Dendritic cell treated with granulocyte-macrophage colony-stimulating factor and Interleukin-4, amounts not matched to agents 40 ng/mL and 50 ng/mL, for 4 days (primary cell): ENCODE measurements around the gene TRIM2.

Experiments
- H3K27ac Mint-ChIP-seq: one replicate; pipeline ENCODE4 v1.8.0; 2022; ENCODE audit warnings: mild to moderate bottlenecking, mixed read lengths
- H3K27me3 Mint-ChIP-seq: one replicate; pipeline ENCODE4 v1.8.0; 2022; ENCODE audit warnings: mild to moderate bottlenecking, mixed read lengths
- H3K36me3 Mint-ChIP-seq: one replicate; pipeline ENCODE4 v1.8.0; 2022; ENCODE audit warnings: low read depth, mixed read lengths
- H3K4me1 Mint-ChIP-seq: one replicate; pipeline ENCODE4 v1.8.0; 2022; ENCODE audit warnings: low read depth, mixed read lengths
- H3K4me3 Mint-ChIP-seq: one replicate; pipeline ENCODE4 v1.8.0; 2022; ENCODE audit warnings: mild to moderate bottlenecking, moderate library complexity, mixed read lengths
- H3K9me3 Mint-ChIP-seq: one replicate; pipeline ENCODE4 v1.8.0; 2022; ENCODE audit warnings: mixed read lengths
- intact Hi-C: fragments of 100-400 bp; cut with micrococcal nuclease; formaldehyde crosslinking; loops from one replicate; pipeline ENCODE4 v1.15.0; 2022

Gene TRIM2

GRCh38 chr4:153341575-153342090 lies 137.4 kb downstream of the TRIM2 start:
- no peak overlapping the region for H3K4me3 Mint-ChIP-seq
- H3K27ac Mint-ChIP-seq: no peak overlapping the region
- no peaks in the 10 kb centered on the region for H3K9me3 Mint-ChIP-seq
- intact Hi-C loops: loop anchor here (10.0 kb wide), 1 partner anchor 303 kb away; no protein-coding TSS in a partner anchor
- peaks cover 38% of the 10 kb centered on the region for H3K27me3 Mint-ChIP-seq
- peaks cover 14% of the 10 kb centered on the region for H3K4me1 Mint-ChIP-seq
- H3K36me3 Mint-ChIP-seq: no peaks in the 10 kb centered on the region

- Mint-ChIP-seq H3K9me3 (no peaks in the 10 kb centered on the region), H3K36me3 (no peaks in the 10 kb centered on the region), H3K27ac (no peak overlapping the region), H3K4me3 (no peak overlapping the region), H3K27me3 (peaks cover 38% of the 10 kb centered on the region), H3K4me1 (peaks cover 14% of the 10 kb centered on the region)
- intact Hi-C loops: loop anchor here (10.0 kb wide), 1 partner anchor 302 kb away; no protein-coding TSS in a partner anchor
Observed at GRCh38 chr4:153342751-153343552, 138.7 kb downstream of the TRIM2 start.

GRCh38 chr4:153344131-153345011 lies 140.1 kb downstream of the TRIM2 start, which contains the start of gene MND1:
Gene MND1 (plus strand): TSS chr4:153344688. CDS start chr4:153344738, 50 bp downstream.
- Mint-ChIP-seq H3K36me3 (no peaks in the 10 kb centered on the region), H3K27ac (no peak within 1 kb of the TSS), H3K4me3 (peak within 1 kb of the TSS; percentile 79), H3K4me1 (peaks cover 14% of the 10 kb centered on the region), H3K27me3 (peaks cover 38% of the 10 kb centered on the region), H3K9me3 (no peaks in the 10 kb centered on the region)
- intact Hi-C loops: loop anchor here (2.0 to 10.0 kb wide), 4 partner anchors 88 to 406 kb away; no protein-coding TSS in a partner anchor

GRCh38 chr4:153345012-153345981 lies 141.1 kb downstream of the TRIM2 start:
- Mint-ChIP-seq H3K27me3 (peaks cover 35% of the 10 kb centered on the region), H3K4me1 (peaks cover 14% of the 10 kb centered on the region), H3K4me3 (peak overlapping the region; percentile 79), H3K9me3 (no peaks in the 10 kb centered on the region), H3K36me3 (no peaks in the 10 kb centered on the region), H3K27ac (no peak overlapping the region)
- intact Hi-C loops: loop anchor here (2.0 to 10.0 kb wide), 4 partner anchors 88 to 406 kb away; no protein-coding TSS in a partner anchor

- no peak overlapping the region for H3K27ac Mint-ChIP-seq
- intact Hi-C loops: loop anchor here (10.0 kb wide), 1 partner anchor 299 kb away; no protein-coding TSS in a partner anchor
Observed at GRCh38 chr4:153346031-153346430, 141.8 kb downstream of the TRIM2 start.

GRCh38 chr4:153346563-153346962 lies 142.3 kb downstream of the TRIM2 start:
- Mint-ChIP-seq H3K36me3 (no peaks in the 10 kb centered on the region), H3K27me3 (peaks cover 28% of the 10 kb centered on the region), H3K4me1 (peaks cover 9% of the 10 kb centered on the region), H3K4me3 (no peak overlapping the region), H3K27ac (no peak overlapping the region), H3K9me3 (no peaks in the 10 kb centered on the region)
- intact Hi-C loops: loop anchor here (10.0 kb wide), 1 partner anchor 298 kb away; no protein-coding TSS in a partner anchor

More at GRCh38 chr4:153346031-153346430, 141.8 kb downstream of the TRIM2 start:
- Mint-ChIP-seq H3K9me3 (no peaks in the 10 kb centered on the region), H3K27me3 (peaks cover 32% of the 10 kb centered on the region), H3K4me3 (no peak overlapping the region), H3K36me3 (no peaks in the 10 kb centered on the region), H3K4me1 (peaks cover 14% of the 10 kb centered on the region)

- Mint-ChIP-seq H3K4me3 (no peak overlapping the region), H3K4me1 (peaks cover 4% of the 10 kb centered on the region), H3K9me3 (no peaks in the 10 kb centered on the region), H3K36me3 (no peaks in the 10 kb centered on the region), H3K27me3 (peaks cover 28% of the 10 kb centered on the region), H3K27ac (no peak overlapping the region)
- intact Hi-C loops: loop anchor here (10.0 kb wide), 1 partner anchor 298 kb away; no protein-coding TSS in a partner anchor
Observed at GRCh38 chr4:153347117-153347516, 142.9 kb downstream of the TRIM2 start.

- Mint-ChIP-seq H3K9me3 (no peaks in the 10 kb centered on the region), H3K4me1 (no peaks in the 10 kb centered on the region), H3K27me3 (peaks cover 23% of the 10 kb centered on the region), H3K27ac (no peak overlapping the region), H3K4me3 (no peak overlapping the region), H3K36me3 (no peaks in the 10 kb centered on the region)
- intact Hi-C loops: loop anchor here (10.0 kb wide), 1 partner anchor 297 kb away; no protein-coding TSS in a partner anchor
Observed at GRCh38 chr4:153348006-153348405, 143.8 kb downstream of the TRIM2 start.

- no peaks in the 10 kb centered on the region for H3K9me3 Mint-ChIP-seq
- no peaks in the 10 kb centered on the region for H3K4me1 Mint-ChIP-seq
- no peak overlapping the region for H3K27ac Mint-ChIP-seq
- peaks cover 11% of the 10 kb centered on the region for H3K27me3 Mint-ChIP-seq
- H3K4me3 Mint-ChIP-seq: no peak overlapping the region
- no peaks in the 10 kb centered on the region for H3K36me3 Mint-ChIP-seq
- intact Hi-C loops: loop anchor here (10.0 kb wide), 1 partner anchor 295 kb away; no protein-coding TSS in a partner anchor
Observed at GRCh38 chr4:153349206-153349805, 145.1 kb downstream of the TRIM2 start.

- Mint-ChIP-seq H3K9me3 (no peaks in the 10 kb centered on the region), H3K4me3 (no peak overlapping the region), H3K4me1 (peaks cover 24% of the 10 kb centered on the region), H3K36me3 (no peaks in the 10 kb centered on the region), H3K27ac (no peak overlapping the region), H3K27me3 (no peaks in the 10 kb centered on the region)
- intact Hi-C loops: no loop called here
Observed at GRCh38 chr4:153362184-153362583, 157.9 kb downstream of the TRIM2 start.

- Mint-ChIP-seq H3K36me3 (no peaks in the 10 kb centered on the region), H3K9me3 (no peaks in the 10 kb centered on the region), H3K4me1 (peaks cover 28% of the 10 kb centered on the region), H3K4me3 (no peak overlapping the region), H3K27ac (no peak overlapping the region), H3K27me3 (no peaks in the 10 kb centered on the region)
- intact Hi-C loops: no loop called here
Observed at GRCh38 chr4:153364061-153364460, 159.8 kb downstream of the TRIM2 start.

GRCh38 chr4:153365003-153365402 lies 160.8 kb downstream of the TRIM2 start:
- intact Hi-C loops: no loop called here
- Mint-ChIP-seq H3K4me1 (peaks cover 28% of the 10 kb centered on the region), H3K36me3 (peaks cover under 1% of the 10 kb centered on the region), H3K4me3 (no peak overlapping the region), H3K9me3 (no peaks in the 10 kb centered on the region), H3K27ac (no peak overlapping the region), H3K27me3 (no peaks in the 10 kb centered on the region)
